Measurements from ENCODE around the gene SNAI1.
A peak's percentile ranks its signal among the peaks of the same experiment; 100 is the strongest.
"Not testable (repeated sequence)": the region's sequence is repeated elsewhere in the genome, so short reads cannot be mapped to it uniquely, and the experiment has no call there.

Gene SNAI1

GRCh38 chr20:50009521-50010454 is 27.0 kb downstream of the SNAI1 start:
- no peak for ATAC-seq (ENCODE audit: insufficient read depth, low read depth)
- no peak overlapping the region for H3K27ac ChIP-seq (ENCODE audit: low read length)
- TF ChIP-seq EZH2 (IDR thresholded peaks at IDR 0.05; ENCODE audit: borderline replicate concordance, low read depth, low read length, severe bottlenecking) (no peak), CTCF (IDR thresholded peaks at IDR 0.05; ENCODE audit: borderline replicate concordance, extremely low read depth, low read length, poor library complexity, severe bottlenecking) (no peak)

GRCh38 chr20:50011597-50011996 is 28.8 kb downstream of the SNAI1 start:
- not testable (repeated sequence) for H3K4me1 ChIP-seq (ENCODE audit: insufficient read depth, low read length); DNase-seq; ATAC-seq (ENCODE audit: insufficient read depth, low read depth); H3K9ac ChIP-seq (ENCODE audit: low read depth, low read length); H3K4me3 ChIP-seq (ENCODE audit: low read depth in 1 of 2, low read length in 2 of 2); H3K79me2 ChIP-seq (ENCODE audit: insufficient read depth, low read length); H3K4me2 ChIP-seq (ENCODE audit: insufficient read depth, low read length); H2AFZ ChIP-seq (ENCODE audit: low read depth, low read length); H3K36me3 ChIP-seq (ENCODE audit: insufficient read depth, low read length); H3K27ac ChIP-seq (ENCODE audit: low read length); H3K9me3 ChIP-seq (ENCODE audit: insufficient read depth, low read length, severe bottlenecking); H4K20me1 ChIP-seq (ENCODE audit: insufficient read depth, low read length); H3K27me3 ChIP-seq (ENCODE audit: insufficient read depth, low read length, poor library complexity)

More at GRCh38 chr20:50009521-50010454, 27.0 kb downstream of the SNAI1 start:
- Histone ChIP-seq H3K4me3 (ENCODE audit: low read depth in 1 of 2, low read length in 2 of 2) (no peak overlapping the region), H3K36me3 (ENCODE audit: insufficient read depth, low read length) (no peaks in the 10 kb centered on the region), H3K9ac (ENCODE audit: low read depth, low read length) (no peak overlapping the region), H4K20me1 (ENCODE audit: insufficient read depth, low read length) (no peaks in the 10 kb centered on the region), H3K4me1 (ENCODE audit: insufficient read depth, low read length) (peaks cover 8% of the 10 kb centered on the region), H3K4me2 (ENCODE audit: insufficient read depth, low read length) (no peak overlapping the region), H3K79me2 (ENCODE audit: insufficient read depth, low read length) (no peaks in the 10 kb centered on the region), H2AFZ (ENCODE audit: low read depth, low read length) (no peak overlapping the region), H3K9me3 (ENCODE audit: insufficient read depth, low read length, severe bottlenecking) (no peaks in the 10 kb centered on the region), H3K27me3 (ENCODE audit: insufficient read depth, low read length, poor library complexity) (peaks cover 4% of the 10 kb centered on the region)
- no peak for DNase-seq

- Histone ChIP-seq H4K20me1 (ENCODE audit: insufficient read depth, low read length) (no peaks in the 10 kb centered on the region; the same call in 1 of the 2 replicates), H2AFZ (ENCODE audit: low read depth, low read length) (no peak overlapping the region), H3K79me2 (ENCODE audit: insufficient read depth, low read length) (no peaks in the 10 kb centered on the region), H3K4me2 (ENCODE audit: insufficient read depth, low read length) (no peak overlapping the region), H3K27ac (ENCODE audit: low read length) (no peak overlapping the region), H3K9me3 (ENCODE audit: insufficient read depth, low read length, severe bottlenecking) (no peaks in the 10 kb centered on the region), H3K4me1 (ENCODE audit: insufficient read depth, low read length) (no peaks in the 10 kb centered on the region), H3K27me3 (ENCODE audit: insufficient read depth, low read length, poor library complexity) (peaks cover 4% of the 10 kb centered on the region), H3K36me3 (ENCODE audit: insufficient read depth, low read length) (no peaks in the 10 kb centered on the region), H3K4me3 (ENCODE audit: low read depth in 1 of 2, low read length in 2 of 2) (no peak overlapping the region), H3K9ac (ENCODE audit: low read depth, low read length) (no peak overlapping the region)
- DNase-seq: no peak
- peak; percentile 37; the same call in 1 of the 3 replicates for ATAC-seq (ENCODE audit: insufficient read depth, low read depth)
- TF ChIP-seq CTCF (IDR thresholded peaks at IDR 0.05; ENCODE audit: borderline replicate concordance, extremely low read depth, low read length, poor library complexity, severe bottlenecking) (no peak), EZH2 (IDR thresholded peaks at IDR 0.05; ENCODE audit: borderline replicate concordance, low read depth, low read length, severe bottlenecking) (no peak)
Measured at GRCh38 chr20:50012282-50013263, 29.8 kb downstream of the SNAI1 start.

Data from DND-41 (cell line).